Measurements from ENCODE around the gene DVL1.
A peak's percentile ranks its signal among the peaks of the same experiment; 100 is the strongest.
"Not testable (repeated sequence)": the region's sequence is repeated elsewhere in the genome, so short reads cannot be mapped to it uniquely, and the experiment has no call there.

The DVL1 gene

DNA sequence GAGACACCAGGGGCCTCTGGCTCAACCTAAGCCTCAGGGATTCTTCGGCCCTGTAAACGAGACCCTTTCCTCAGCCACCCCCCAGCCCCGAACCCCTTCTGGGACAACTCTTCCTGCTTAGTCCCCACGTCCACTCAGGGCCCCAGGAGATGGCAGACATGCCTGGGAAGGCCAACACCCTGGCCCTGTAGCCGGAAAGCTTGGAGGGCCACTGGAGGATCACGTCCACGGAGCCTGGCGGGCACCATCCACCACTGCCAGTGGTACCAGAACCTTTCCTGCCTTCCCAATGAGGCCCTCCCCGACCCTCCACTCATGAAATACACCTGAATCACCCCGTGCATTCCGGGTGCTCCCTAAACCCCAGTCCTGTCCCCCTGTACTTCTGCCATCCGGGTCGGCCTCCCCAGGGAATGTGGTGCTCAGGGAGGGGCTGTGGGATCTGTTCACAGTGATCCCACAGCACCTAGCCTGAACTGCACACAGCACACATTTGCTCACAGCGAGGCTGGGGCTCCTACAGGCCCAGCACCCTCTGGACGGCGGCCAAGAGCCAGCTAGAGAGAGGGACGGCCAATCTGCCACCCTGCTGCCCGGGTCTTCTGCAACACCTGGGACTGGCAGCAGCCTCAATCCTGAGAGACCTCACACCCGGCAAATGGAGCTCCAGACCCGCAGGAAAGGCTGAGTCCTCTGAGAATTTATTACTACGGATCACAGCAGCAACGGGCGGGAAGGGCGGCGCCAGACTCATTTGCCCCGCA is 24.0 kb upstream of the DVL1 start:
- no peak for FAIRE-seq

DNA sequence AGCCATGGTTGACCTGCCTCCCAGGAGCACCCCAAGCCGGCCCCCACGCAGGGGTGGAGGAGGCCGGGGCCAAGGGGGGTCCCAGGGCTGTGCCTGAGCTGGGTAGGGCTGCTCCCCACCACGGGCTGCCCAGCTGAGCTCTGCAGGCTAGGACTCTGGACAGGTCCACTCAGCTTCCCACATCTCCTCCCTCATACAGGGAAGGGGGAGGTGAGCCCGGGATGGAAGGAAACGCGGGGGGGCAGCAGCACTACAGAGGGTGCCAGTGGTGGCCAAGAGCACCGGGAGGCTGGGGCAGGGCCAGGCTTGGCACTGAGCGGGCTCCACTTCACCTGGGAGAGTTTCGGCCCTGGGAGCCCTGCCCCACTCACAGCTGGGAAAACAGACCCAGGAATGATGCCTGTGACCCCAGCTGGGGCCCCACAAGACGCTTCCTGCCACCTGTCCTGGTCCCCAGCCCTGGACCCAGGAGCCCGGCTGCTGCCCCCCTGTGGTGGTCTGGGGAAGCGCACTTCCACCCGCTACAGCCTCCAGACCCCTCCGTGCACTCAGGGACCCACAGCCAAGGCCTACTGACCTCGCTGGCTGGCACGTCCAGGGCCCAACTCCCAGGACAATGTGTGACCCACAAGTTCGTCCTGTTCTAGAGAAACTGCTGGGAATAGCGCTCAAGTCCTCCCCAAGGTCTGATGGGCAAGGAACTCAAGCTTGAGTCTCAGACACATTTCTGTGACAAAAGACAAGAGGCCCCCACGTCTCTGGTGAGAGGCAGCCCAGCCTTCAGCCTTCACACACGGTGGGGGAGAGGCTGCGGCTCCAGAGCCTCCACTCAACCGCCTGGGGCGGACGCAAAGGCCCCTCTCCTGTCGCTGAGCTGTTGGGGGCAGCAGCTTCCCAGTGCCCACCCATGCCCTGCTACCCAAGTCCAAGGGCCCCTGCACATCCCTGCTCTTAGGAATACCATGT is 22.8 kb upstream of the DVL1 start:
- FAIRE-seq: no peak

DNA sequence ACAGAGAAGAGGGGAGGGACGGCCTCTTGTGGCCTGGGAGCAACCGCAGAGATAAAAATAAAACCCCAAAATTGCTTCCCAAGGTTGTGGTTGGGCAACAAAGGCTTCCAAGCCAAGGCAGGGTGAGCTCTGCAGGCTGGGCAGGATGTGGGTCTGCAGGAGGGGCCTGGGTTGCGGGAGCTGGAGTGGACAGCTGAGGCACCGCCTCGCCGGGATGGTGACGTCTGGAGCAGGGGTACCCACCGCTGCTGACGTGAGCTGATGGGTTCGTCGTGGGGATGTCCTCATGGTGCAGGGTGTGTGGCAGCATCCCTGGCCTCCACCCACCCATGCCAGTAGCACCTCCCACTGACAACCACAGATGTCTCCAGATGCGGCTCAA is 22.1 kb upstream of the DVL1 start:
- FAIRE-seq: no peak

DNA sequence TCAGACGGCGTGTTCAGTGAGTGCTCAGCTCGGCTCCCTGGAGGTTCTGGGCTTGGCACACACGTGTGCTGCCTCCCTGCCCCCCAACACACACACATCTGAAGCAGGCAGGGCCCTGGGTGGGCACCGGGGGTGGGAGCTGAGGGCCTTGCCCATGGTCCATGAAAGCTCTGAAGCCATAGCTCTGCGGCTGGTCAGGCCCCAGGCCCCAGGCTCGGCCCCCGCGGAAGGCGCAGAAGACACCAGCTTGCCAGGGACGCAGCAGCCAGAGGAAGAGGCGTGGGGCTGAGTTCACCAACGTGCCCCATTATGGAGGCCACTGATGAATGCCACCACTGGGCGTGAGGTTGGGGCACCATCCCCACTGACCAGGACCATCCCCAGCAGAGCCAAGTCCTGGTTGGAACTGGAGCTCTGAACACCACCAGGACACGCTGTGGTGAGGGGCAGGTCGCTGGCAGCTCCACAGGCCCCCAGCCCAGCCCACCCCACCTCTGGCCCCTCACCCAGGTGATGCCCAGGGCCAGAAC is 21.6 kb upstream of the DVL1 start:
- no peak for FAIRE-seq

DNA sequence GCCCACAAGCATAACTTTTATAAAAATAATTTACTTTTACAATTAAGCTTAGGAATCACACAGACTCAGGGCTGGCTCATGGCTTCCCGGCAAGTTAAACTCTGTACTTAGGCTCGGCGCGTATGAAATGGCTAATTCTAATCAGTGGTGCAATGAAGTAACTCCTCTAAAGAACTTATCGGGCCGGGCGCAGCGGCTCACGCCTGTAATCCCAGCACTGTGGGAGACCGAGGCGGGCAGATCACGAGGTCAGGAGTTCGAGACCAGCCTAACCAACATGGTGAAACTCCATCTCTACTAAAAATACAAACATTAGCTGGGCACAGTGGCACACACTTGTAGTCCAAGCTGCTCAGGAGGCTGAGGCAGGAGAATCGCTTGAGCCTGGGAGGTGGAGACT is 20.9 kb upstream of the DVL1 start:
- FAIRE-seq: not testable (repeated sequence)

DNA sequence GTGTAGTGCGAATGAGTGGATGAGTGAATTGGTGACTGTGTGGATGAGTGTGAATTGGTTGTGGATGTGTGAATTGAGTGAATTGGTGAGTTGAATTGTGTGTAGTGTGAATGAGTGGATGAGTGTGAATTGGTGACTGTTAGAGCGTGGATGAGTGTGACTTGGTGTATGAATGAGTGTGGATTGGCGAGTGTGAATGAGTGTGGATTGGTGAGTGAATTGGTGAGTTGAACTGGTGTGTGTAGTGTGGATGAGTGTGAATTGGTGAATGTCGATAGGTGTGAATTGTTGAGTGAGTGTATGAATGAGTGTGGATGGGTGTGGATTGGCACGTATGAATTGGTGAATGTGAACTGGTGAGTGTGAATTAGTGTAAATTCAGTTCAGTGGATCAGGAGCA is 18.1 kb upstream of the DVL1 start:
- no peak for FAIRE-seq

DNA sequence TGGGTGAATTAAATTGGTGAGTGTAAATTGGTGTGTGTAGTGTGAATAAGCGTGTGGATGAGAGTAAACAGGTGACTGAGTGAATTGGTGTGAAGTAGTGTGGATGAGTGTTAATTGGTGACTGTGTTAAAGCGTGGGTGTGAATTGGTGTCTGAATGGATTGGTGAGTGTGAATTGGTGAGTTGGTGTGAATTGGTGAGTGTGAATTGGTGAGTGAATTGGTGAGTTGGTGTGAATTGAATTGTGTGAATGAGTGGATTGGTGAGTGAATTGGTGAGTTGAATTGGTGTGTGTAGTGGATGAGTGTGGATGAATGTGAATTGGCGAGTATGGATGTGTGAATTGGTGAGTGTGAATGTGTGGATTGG is 17.5 kb upstream of the DVL1 start:
- FAIRE-seq: no peak

DNA sequence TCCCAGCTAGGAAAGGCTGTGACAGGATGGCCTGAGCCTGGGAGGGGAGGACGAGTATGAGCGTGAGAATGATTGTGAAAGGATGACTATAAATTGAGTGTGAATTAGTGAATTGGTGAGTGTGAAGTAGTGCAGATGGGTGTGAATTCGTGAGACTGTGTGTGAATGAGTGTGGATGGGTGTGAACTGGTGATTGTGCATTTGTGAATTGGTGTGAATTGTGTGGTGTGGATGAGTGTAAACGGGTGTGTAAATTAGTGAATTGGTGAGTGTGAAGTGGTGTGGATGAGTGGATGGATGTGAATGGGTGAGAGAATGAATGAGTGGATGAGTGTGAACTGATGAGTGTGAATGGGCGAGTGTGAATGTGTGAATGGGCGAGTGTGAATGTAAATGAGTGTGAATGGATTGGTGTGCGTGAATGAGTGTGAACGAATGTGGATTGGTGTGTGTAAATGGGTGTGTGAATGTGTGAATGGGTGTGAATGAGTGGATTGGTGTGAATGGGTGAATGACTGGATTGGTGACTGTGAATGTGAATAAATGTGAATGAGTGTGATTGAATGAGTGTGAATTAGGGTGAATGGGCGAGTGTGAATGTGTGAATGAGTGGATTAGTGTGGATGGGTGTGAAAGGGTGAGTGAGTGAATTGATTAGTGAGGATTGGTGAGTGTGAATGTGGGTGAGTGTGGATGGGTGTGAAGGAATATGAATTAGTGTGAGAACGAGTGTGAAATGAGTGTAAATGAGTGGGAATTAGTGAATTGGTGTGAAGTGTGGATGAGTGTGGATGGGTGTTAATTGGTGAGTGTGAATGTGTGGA is 16.9 kb upstream of the DVL1 start:
- FAIRE-seq: no peak

DNA sequence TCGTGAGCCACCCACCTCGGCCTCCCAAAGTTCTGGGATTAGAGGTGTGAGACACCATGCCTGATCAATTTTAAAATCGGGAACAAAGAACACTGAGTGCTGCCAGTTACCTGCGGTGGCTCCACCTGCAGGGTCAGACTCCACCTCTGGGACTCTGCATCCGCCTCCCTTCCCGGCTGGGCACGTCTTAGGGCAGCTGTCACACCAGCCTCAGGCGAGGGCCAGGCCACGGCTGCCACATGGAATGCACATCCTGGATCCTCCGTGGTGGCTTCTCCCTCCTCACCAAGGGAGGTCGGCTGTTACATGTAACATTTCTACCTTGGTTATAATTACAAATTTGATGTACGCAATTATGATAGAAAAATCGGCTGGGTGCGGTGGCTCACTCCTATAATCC is 15.0 kb upstream of the DVL1 start:
- no peak for FAIRE-seq

DNA sequence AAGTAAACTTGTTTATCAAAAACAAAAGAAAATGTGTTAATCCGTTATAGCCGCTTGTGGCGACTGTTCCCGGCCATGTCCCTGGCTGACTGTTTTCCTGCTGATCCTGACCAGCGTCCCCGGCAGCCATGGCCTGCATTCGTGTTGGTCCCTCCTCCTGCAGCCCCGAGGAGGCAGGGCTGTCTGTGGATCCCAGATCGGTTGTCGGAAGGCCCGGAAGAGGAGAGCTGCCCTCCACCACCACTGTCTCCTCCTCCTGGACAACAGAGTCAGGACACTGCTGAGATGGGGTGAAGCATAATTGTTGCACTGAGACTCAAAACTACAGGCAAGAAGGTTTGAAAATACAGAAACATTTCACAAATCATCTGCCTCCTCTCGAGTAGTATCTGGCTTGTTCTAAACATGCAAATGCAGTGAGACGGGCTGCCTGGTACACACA is 12.8 kb upstream of the DVL1 start:
- FAIRE-seq: no peak

DNA sequence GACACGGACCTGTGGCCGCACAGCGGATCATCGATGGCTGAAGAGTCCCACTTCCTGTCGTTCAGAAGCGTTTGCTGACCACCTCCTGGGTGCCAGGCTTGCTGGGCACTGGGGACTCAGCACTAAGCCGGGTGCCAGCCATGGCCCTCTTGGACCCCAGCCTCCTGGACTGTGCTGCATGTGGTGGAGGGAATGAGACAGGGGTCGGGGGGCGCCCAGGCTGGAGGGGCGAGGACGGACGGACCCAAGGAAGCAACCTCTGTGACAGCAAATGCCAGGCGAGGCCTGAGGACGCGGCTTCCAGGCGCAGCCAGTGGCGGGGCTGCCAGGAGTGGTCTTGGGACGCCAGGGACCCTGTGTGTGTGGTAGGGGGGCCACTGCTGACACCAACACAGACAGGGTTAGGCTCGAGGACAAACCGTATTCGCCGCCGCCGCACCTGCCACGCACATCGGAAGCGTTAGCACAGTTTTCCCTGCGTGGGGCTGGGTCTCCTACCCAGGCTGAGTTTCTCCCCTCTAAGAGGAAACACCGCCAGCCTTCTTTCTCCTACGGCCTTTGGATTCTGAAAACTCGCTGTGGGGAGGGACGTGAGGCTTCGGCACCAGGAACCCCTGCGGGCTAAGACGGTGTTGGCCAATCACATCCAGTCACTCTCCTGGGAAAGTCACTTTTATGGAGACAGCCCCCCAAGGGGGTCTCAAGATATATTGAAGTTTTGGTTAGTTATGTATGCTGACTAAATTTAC is 12.2 kb upstream of the DVL1 start:
- no peak for FAIRE-seq

DNA sequence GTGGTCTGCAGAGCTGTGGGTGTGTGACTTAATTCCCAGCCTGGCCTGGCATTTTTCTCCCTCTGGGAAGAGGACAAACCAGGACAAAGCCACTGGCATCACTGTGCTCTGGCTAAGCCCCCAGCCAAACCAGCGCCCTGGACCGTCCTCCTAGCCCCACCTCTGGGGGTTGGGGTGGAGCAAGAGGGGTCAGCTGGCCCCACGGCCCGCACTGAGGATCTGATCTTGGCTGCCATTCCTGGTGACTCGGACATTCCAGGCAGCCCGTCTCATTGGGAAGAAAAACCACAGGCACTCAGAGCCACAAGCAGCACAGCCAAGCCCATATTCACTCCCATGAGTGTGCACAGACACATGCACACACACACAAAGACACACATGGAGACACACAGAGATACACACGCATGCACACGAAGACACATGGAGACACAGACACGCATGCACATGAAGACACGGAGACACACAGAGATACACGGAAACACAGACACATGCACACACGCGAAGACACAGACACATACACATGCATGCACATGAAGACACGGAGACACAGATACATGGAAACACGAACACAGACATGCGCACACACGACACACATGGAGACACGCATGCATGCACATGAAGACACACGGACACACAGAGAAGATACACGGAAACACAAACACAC is 11.4 kb upstream of the DVL1 start:
- no peak for FAIRE-seq

DNA sequence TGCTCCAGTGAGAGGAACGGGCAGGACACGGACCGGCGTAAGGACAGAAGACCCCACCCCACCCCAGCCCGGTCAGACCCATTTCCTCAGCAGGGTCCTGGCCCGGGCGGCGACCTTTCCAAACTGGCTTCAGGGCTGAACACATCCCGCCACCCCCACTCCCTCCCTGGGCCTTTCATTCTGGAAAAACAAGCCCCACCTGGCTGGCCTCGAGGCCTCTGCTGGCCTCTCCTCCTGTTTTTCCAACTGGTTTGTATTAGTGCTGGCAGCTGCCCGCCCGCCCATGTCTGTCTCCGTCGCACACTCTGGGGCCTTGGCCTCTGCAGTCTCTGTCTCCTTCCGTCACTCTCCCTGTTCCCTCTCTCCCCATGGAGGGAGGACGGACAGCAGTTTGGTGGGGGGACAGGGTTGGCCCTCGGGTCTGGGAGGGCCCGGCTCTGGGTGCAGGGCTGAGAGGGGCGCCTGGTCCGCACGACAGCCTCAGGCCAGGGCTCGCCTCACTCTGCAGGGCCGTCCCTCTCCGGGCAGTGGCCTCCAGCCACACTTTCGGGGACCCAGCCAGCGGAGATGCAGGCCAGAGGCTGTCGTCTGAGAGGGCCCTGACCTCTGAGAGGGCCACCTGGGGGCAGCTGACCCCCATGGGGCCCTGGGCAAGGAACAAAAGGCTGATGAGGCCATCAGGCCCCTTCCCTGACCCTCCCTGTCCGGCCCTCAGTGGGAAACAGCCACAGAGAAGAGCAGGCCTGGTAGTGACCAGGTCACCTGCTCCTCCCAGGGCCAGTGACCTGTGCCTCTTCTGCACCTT is 10.6 kb upstream of the DVL1 start:
- FAIRE-seq: no peak

DNA sequence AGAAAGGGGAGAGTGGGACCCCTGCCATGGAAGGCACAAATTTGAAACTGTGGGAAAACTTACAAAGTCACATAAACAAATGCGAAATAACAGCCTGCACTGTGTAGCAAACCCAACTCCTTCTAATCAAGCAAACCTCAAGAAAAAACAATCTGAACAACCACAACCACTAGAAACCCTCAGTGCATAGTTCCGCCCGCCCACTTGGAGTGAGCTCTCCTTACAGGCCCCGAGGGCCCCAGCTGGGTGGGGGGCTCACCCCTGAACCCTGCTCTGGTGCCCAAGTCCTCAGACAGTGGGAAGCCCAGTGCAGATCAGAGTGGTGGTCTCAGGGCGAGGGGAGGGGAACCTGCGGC is 10.1 kb upstream of the DVL1 start:
- FAIRE-seq: no peak

DNA sequence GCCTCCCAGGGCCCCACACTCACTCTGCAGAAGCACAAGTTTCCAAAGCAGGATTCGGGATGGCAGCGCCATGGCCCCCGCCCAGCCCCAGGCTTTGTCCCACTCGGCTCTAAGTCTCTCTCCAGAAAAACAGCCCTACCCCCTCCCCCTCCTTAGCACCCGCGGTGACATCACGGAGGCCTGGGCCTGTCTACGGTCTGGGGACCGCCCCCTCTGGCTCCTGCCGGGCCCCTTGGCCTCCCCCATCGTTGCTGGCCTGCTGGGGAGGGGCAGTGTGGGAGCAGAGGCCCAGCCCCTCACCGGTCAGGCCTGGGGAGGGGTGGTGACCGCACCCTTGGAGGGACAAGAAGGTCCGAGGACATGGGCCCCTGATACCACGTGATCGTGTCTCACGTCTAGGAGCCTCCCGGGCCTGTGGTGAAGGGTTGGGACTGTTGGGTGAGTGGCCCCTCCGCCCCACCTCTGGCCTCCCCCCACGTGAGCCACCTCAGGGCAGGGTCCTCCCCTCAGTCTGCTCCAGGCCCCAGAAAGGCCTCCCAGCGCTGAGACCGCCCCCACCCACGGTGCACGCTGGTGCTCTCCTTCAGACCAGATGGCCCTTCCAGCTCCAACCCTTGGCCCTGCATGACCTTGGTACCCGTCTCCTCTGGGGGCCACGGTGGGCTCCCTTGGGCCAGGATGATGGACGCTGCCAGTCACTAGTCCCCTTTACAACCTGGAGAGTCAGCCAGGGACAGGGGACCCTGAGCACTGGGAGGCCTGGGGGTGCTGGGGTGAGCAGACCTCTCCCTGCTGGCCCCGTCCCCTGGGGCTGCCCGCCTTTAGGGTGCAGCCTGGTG is 9.4 kb upstream of the DVL1 start, which contains the start of gene MXRA8:
Gene MXRA8 (minus strand): TSS at position 123 of the 839 bp plus-strand sequence. CDS start 51 bp downstream, at position 72.
- FAIRE-seq: peak; percentile 59

DNA sequence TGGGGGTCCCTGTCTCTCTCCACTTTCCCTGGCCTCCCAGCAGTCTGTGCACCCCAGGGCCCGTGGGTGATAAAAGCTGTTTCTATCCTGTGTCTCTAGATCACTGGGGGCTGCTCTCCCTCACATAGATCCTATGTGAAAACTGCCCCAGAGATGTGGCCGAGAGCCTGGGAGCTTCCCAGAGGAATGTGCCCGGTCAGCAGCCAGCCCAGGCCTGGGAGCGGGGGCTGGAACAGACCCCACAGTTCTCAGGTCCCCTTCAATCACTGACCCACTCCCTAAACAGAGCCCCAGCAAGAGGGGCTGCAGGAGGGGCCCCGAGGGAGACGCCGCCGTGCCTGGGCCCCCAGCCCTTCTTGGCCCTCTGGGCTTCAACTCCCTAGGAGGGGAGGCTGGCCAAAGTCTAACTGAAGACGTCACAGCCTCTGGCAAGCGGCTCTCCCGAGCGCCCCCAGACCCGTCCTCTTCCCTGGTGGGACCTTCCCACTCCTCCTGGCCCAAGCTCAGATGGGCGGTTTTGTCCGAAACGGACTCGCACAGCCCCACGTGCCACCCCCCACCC is 8.7 kb upstream of the DVL1 start:
- no peak for FAIRE-seq

DNA sequence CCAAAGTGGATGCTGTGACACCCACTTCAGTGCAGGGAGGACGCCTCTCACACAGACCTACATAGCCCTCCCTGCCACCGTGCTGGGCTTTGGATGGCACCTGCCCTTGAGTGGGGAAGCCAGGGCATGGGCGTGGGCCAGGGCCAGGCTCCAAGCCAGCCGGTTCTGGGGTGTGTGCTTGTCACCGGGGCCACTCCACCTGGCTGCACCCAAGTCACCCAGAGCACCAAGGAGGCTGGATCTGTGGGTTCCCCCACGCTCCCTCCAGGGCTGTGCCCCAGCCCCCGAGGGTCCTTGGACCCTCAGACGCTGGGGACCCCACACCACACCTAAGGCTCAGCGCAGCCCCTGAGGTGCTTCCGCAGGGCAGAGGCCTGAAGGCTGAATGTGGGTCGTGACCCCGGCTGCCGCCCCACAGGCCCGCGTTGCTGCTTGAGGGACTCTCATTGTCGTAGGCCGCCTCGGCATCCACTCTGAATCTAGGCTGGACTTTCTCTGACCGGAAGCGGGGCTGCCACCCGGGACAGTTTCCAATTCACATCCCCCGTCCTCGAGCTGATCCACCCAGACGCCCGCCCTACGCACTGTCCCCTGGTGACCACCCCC is 7.7 kb upstream of the DVL1 start:
- FAIRE-seq: no peak

DNA sequence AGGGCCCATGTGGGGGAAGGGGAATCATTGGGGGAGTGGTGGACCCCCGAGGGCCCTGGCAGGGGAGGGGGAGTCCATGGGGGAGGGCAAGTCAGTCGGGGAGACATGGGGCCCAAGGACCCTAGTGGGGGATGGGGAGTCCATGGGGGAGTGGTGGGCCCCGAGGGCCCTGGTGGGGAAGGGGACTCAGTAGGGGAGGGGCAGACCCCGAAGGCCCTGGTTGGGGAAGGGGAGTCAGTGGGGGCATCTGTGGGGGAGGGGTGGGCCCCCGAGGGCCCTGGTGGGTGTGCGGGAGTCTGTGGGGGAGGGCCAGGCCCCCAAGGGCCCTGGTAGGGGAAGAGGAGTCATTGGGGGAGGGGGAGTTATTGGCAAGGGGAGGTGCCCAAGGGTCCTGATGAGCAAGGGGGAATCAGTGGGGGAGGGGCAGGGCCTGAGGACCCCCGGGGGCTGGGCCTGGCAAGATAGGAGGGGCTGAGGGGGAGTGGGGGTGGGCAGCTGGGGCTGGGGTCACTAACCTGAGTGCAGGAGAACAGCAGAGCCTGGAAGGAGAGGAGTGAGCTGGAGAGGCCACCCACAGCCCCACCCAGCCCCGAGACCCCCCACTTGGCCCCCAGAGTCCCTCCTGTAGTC is 7.1 kb upstream of the DVL1 start:
- FAIRE-seq: no peak
